Upper lobe of left lung (tissue), 6 donors: ENCODE measurements around the gene NEK11. TPM values are rescaled to one million over a fixed set of nuclear protein-coding genes. Genes with fewer than 3 reads are reported as not detected.
"Not testable (repeated sequence)": the region's sequence is repeated elsewhere in the genome, so short reads cannot be mapped to it uniquely, and the experiment has no call there.

Experiments used
- ATAC-seq, 2 donors: fragments of 200-7000 bp; cut with Tn5 transposase; one replicate each; pipeline ENCODE4 v1.9.1; 2022; ENCODE audit warnings: mild to moderate bottlenecking in 2 of 2, moderate library complexity in 2 of 2; ENCODE audit not compliant: low FRiP score in 2 of 2
- DNase-seq, 2 donors: peaks; one replicate each; pipeline ENCODE4 v3.0.0-alpha.2; 2019 to 2020
- H3K27ac ChIP-seq, 4 donors: fragments of 200-600 bp; sonication (generic); one replicate each; pipeline ENCODE4 v1.5.1; 2016 to 2019
- H3K27me3 ChIP-seq, 4 donors: fragments of 200-600 bp; sonication (generic); one replicate each; pipeline ENCODE4 v1.5.1; 2017 to 2019
- H3K36me3 ChIP-seq, 4 donors: fragments of 200-600 bp; sonication (generic); one replicate each; pipeline ENCODE4 v1.5.1; 2016 to 2019
- H3K4me1 ChIP-seq, 4 donors: fragments of 200-600 bp; sonication (generic); one replicate each; pipeline ENCODE4 v1.5.1; 2018 to 2019
- H3K4me3 ChIP-seq, 4 donors: fragments of 200-600 bp; sonication (generic); one replicate each; pipeline ENCODE4 v1.5.1; 2017 to 2019; ENCODE audit warnings: mild to moderate bottlenecking in 2 of 4, moderate library complexity in 1 of 4
- H3K9me3 ChIP-seq, 4 donors: fragments of 200-600 bp; sonication (generic); one replicate each; pipeline ENCODE4 v1.5.1; 2018 to 2019
- CTCF ChIP-seq, 6 experiments: fragments of 450-650 bp in 4 of 6; fragments of 200-600 bp in 2 of 6; sonication (generic) in 2 of 6; IDR thresholded peaks; one replicate each; pipeline ENCODE4 v1.5.1; 2016 to 2019; ENCODE audit warnings: antibody characterized with exemption in 6 of 6
- EP300 ChIP-seq, 4 donors: sonication (generic); formaldehyde crosslinking; IDR thresholded peaks; one replicate each; pipeline ENCODE4 v1.5.1; 2017; ENCODE audit warnings: antibody characterized with exemption in 4 of 4, control low read depth in 2 of 4
- POLR2A ChIP-seq, 4 donors: fragments of 450-650 bp; IDR thresholded peaks; one replicate each; pipeline ENCODE4 v1.5.1; 2016 to 2017; ENCODE audit warnings: antibody characterized with exemption in 4 of 4, mild to moderate bottlenecking in 2 of 4
- POLR2AphosphoS5 ChIP-seq, 2 donors: sonication (generic); formaldehyde crosslinking; IDR thresholded peaks; one replicate each; pipeline ENCODE4 v1.5.1; 2017; ENCODE audit warnings: antibody characterized with exemption in 2 of 2
- WGBS, 2 donors: methylation state at CpG; one replicate each; pipeline ENCODE4 v1.1.5; 2017 to 2018; 5-methylcytosine and 5-hydroxymethylcytosine counted together
- total RNA-seq, 6 donors: library from RNA; depleted of rRNA in 4 of 6; stranded (reverse); fragments of >200 nt in 4 of 6; gene quantifications; one replicate each; pipeline versions ENCODE4 v1.1.0 to v1.2.1, GENCODE V29; 2016 to 2021
- donor health status: DM: no; HTN: no; CAD: no; lungs with moderate emphysema.
- donor health status: DM: no; HTN: yes; CAD: no; lungs with severe emphysema.

Gene NEK11
- total RNA-seq, 6 donors from 2014 or later = 2.4 to 40.4 (median 14.6) TPM

GRCh38 chr3:131353986-131354385, 327.3 kb downstream of the NEK11 start:
- no peak for ATAC-seq
- Histone ChIP-seq H3K4me1 (peaks cover 3 to 11% (median 8%) of the 10 kb centered on the region in 4 donors), H3K27me3 (no peaks in the 10 kb centered on the region), H3K4me3 (no peak overlapping the region), H3K27ac (no peak overlapping the region), H3K9me3 (no peaks in the 10 kb centered on the region), H3K36me3 (no peaks in the 10 kb centered on the region)
- no peak for DNase-seq
- TF ChIP-seq CTCF (IDR thresholded peaks at IDR 0.05) = no peak
- no peak for TF ChIP-seq POLR2AphosphoS5 (IDR thresholded peaks at IDR 0.05)
- TF ChIP-seq POLR2A (IDR thresholded peaks at IDR 0.05) = no peak
- no peak for TF ChIP-seq EP300 (IDR thresholded peaks at IDR 0.05)
- whole genome bisulfite sequencing, 2 donors = 35 to 38% methylated on average over 2 of the region's 2 CpGs

- no peaks in the 10 kb centered on the region for H3K9me3 ChIP-seq
- no peak for ATAC-seq
- H3K36me3 ChIP-seq = no peaks in the 10 kb centered on the region
- DNase-seq = no peak
- 88 to 92% methylated on average over 5 of the region's 5 CpGs for WGBS, 2 donors
- peaks cover 3 to 11% (median 8%) of the 10 kb centered on the region in 4 donors for H3K4me1 ChIP-seq
- H3K27me3 ChIP-seq = no peaks in the 10 kb centered on the region
- H3K27ac ChIP-seq = no peak overlapping the region
- no peak overlapping the region for H3K4me3 ChIP-seq
- TF ChIP-seq POLR2AphosphoS5 (IDR thresholded peaks at IDR 0.05) (no peak), EP300 (IDR thresholded peaks at IDR 0.05) (no peak)
Observed at GRCh38 chr3:131356006-131356595, 329.4 kb downstream of the NEK11 start.

GRCh38 chr3:131357275-131357674, 330.6 kb downstream of the NEK11 start:
- Histone ChIP-seq H3K27ac (no peak overlapping the region), H3K9me3 (no peaks in the 10 kb centered on the region), H3K36me3 (no peaks in the 10 kb centered on the region), H3K4me3 (no peak overlapping the region), H3K4me1 (peaks cover 9 to 15% (median 12%) of the 10 kb centered on the region in 4 donors), H3K27me3 (no peaks in the 10 kb centered on the region)
- 84 to 94% methylated on average over 1 of the region's 1 CpG for WGBS, 2 donors
- DNase-seq = no peak
- TF ChIP-seq POLR2A (IDR thresholded peaks at IDR 0.05) = no peak
- TF ChIP-seq POLR2AphosphoS5 (IDR thresholded peaks at IDR 0.05) = no peak
- no peak for TF ChIP-seq CTCF (IDR thresholded peaks at IDR 0.05)
- no peak for TF ChIP-seq EP300 (IDR thresholded peaks at IDR 0.05)
- no peak for ATAC-seq

- peak overlapping the region in 2 of 4 donors; percentile 90 to 93 for H3K27ac ChIP-seq
- H3K4me1 ChIP-seq = peaks cover 5 to 15% (median 11%) of the 10 kb centered on the region in 4 donors
- TF ChIP-seq EP300 (IDR thresholded peaks at IDR 0.05) = no peak
- TF ChIP-seq POLR2A (IDR thresholded peaks at IDR 0.05) = no peak
- no peak for TF ChIP-seq POLR2AphosphoS5 (IDR thresholded peaks at IDR 0.05)
- TF ChIP-seq CTCF (IDR thresholded peaks at IDR 0.05) = no peak
- no peak for ATAC-seq
- no peaks in the 10 kb centered on the region for H3K36me3 ChIP-seq
- no peaks in the 10 kb centered on the region for H3K9me3 ChIP-seq
- 80 to 81% methylated on average over 4 of the region's 4 CpGs for WGBS, 2 donors
- H3K27me3 ChIP-seq = no peaks in the 10 kb centered on the region
- no peak for DNase-seq
- H3K4me3 ChIP-seq = no peak overlapping the region
Observed at GRCh38 chr3:131360191-131360755, 333.6 kb downstream of the NEK11 start.

- not testable (repeated sequence) for H3K9me3 ChIP-seq, H3K27me3 ChIP-seq, H3K36me3 ChIP-seq
- ATAC-seq (peak in 1 of 2 donors; percentile 45), DNase-seq (peak in 1 of 2 donors; percentile 28)
- Histone ChIP-seq H3K4me1 (peaks cover 5 to 15% (median 11%) of the 10 kb centered on the region in 4 donors), H3K4me3 (peak overlapping the region in 3 of 4 donors; percentile 48 to 65 (median 62)), H3K27ac (peak overlapping the region; percentile 80 to 93 (median 86))
- 62 to 68% methylated on average over 7 of the region's 7 CpGs for WGBS, 2 donors
Observed at GRCh38 chr3:131361066-131361463, 334.4 kb downstream of the NEK11 start.
